HG02943 (cell line): ENCODE measurements around the gene ZNF366.

Experiments
- ATAC-seq: cut with Tn5 transposase; IDR thresholded peaks from one replicate; pipeline ENCODE4 v1.9.1; 2021; ENCODE audit warnings: mild to moderate bottlenecking, low read depth, moderate library complexity; ENCODE audit not compliant: unreplicated experiment

The ZNF366 gene

GRCh38 chr5:72470826-72471225, 36.4 kb downstream of the ZNF366 start:
- ATAC-seq = no peak

DNA sequence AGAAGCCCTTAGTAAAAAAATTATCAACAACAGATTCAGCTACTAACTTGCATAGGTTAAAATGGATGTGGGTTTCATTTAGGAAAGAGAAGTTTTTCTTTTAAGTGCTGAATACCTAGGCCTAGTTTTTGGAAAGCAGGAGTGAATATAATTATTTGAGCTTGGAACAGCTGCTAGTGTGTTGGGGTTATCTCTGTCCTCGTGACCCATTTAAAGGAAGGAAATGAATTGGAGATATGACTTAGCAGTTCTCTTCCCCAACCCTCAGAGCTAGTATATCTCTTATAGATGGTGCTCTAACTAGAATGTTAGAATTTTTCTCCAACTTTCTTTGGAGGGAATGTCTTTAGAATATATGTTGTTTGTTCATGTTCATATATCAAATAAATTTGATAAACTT, 38.6 kb downstream of the ZNF366 start:
- no peak for ATAC-seq

- ATAC-seq = no peak
Observed at GRCh38 chr5:72468024-72468423, 39.2 kb downstream of the ZNF366 start.

DNA sequence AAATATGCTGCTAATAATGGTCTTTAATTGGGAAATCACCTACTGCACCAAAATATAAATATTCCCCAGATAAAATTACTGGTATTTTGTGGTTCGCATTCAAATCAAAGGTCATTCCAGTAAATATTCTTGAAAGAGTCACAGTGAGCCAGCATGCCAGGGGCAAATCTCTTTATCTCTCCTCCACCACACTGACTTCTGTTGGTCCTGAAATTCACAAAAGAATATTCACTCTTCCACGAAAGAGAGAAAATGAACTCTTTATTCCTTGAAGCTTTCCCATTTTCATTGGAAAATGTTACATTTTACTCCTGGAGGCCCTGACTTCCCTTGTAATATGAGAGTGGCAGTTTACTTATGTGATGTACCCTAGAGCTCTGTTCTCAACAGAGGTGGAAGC, 39.7 kb downstream of the ZNF366 start:
- ATAC-seq = no peak

- ATAC-seq = peak; percentile 74
Observed at GRCh38 chr5:72465601-72466563, 41.3 kb downstream of the ZNF366 start.

- peak; percentile 30 for ATAC-seq
Observed at GRCh38 chr5:72465066-72465465, 42.1 kb downstream of the ZNF366 start.

GRCh38 chr5:72464071-72464470, 43.1 kb downstream of the ZNF366 start:
- no peak for ATAC-seq

DNA sequence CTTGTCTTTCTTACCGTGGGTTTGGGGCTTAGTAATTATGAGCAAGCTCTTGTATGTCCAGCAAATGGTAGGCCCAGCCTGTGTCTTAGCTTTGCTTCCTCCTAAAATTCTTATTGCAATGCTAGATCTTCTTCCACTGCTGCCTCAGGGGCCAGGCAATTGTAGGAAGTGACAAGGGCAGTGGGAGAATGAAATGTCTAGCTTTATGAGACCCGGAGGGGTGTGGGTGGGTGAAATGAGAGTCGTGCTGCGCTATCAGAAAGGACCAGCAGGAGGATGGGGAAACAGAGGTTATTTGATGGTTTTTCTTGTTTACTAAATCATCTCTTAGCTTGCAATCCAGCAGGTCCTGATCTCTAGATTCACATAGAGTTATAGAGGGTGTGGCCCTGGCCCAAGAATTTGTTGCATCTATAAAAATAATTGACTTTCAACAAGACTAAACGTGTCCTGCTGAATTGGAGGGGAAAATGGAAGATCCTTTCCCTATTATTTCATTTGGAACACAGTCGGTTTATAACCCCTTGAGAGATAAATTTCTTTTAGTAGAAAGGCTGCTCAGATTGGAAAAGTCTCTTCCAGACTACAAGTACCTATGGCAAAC, 43.7 kb downstream of the ZNF366 start:
- no peak for ATAC-seq

- ATAC-seq = no peak
Observed at GRCh38 chr5:72460413-72460812, 46.8 kb downstream of the ZNF366 start.

DNA sequence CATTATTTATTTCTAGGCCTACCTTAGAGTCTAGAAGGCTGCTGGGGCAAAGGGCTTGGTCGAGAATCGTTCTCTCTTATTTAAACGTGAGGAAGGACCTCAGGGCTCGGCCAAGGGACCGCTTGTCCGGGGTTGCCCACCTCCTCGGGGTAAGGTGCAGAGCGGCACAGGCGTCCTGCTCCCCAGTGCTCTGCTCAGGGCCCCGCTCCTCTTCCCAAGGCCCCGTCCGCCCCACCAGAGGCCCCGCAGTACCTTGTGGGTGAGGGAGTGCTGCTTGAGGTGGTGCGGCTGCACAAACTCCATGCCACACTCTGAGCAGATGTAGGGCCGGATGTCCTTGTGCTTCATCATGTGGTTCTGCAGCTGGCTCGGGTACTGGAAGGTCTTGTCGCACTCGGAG, 47.3 kb downstream of the ZNF366 start:
- no peak for ATAC-seq

- ATAC-seq = no peak
Observed at GRCh38 chr5:72459089-72459661, 48.0 kb downstream of the ZNF366 start.

DNA sequence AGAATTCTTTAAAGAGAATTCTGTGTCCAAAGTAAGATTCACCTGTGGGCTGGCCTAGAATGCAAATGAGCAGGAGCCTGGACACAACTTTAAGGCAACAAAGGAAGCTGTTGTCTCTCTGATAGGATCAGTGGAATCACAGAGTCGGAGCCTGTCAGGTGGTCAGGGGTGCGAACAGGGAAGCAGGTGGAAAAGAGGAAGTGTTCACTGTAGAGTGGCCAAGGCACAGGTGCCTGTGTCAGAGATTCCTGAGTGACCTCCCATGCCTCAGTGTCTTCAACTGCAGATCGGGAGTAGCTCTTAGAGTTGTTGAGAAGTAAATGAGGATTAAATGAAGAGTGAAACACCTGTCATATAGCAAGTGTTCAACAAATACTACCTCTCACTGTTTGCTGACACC, 48.8 kb downstream of the ZNF366 start:
- no peak for ATAC-seq

- no peak for ATAC-seq
Observed at GRCh38 chr5:72457491-72457890, 49.7 kb downstream of the ZNF366 start.

DNA sequence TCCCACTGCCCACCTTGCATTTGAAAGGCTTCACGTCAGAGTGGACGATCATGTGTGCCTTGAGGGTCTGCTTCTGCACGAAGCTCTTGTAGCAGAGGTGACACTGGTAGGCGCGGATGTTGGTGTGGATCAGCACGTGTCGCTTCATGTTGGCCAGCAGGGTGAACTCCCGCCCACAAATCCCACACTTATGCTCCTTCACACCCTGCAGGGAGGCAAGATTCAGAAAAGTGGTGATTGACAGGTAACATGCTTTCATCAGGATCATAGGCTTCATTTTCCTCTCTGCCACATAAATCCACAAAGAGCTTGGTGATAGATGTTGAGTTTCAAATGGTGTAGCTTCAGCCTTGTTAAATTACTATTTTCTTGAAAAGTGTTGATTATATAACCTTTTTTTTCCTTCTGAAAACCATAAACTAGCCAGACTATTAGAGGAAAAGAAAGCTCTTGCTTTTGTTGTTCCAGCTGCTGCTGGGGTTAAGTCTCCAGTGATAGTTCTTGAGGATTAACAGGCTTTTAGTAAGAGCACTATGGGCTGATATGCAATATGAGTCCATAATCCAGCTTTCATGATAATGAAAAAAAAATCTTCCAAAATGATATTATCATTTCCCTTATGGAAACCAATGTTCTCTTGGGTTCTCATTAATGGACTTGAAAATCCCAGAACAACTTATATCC, 50.7 kb downstream of the ZNF366 start:
- ATAC-seq = no peak

GRCh38 chr5:72455476-72455875, 51.7 kb downstream of the ZNF366 start:
- ATAC-seq = no peak

DNA sequence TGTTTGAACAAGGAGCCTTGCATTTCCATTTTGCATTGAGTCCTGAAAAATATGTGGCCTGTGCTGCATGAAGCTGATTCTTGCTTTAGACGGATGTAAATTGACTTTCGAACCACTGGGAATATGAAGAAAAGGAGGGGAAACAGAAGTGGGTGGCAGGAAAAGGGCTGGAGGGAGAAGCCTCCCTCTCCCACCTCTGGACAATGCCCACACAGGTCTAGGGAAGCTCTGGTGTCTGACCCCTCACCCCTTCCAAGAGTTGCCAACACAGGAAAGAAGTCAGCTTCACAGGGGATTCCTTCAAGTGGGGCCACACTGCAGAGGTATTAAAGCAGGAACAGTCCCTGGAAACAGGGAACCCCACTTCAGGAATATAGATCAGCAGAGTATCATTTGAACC, 52.2 kb downstream of the ZNF366 start:
- no peak for ATAC-seq

GRCh38 chr5:72453246-72453775, 53.9 kb downstream of the ZNF366 start:
- no peak for ATAC-seq

DNA sequence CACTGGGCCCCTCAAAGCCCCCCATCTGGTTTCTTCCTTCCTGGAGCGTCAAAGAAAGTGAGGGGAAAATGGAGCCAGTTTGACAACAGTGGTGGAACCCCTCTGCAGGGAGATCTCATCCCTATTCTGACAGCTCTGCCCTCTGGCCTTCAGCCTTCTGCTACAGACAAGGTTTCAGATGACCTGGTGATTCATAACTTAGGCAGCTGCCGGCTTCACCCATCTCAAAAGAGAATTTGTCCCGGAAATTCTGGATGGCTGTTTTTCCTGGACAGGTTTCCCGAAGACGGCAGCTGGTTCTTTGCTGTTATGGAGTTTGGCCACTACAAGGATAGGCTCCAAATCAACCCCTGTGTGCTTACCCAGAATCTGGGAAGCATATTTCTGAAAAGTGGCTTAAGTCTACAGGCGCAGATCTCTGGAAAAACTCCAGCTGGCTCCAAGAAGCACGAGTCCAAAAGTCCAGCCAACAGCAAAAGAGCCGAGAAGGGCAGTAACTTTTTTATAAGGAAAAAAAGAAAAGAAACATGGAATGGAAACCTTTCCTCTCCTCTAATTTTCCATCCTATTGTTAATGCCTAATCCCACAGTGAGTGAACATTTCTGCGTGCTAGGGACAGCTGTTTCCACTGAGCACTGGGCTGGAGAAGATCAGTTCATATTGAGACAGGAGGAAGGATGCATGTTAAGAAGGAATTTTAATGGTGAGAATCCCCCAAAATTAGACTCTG, 54.5 kb downstream of the ZNF366 start:
- ATAC-seq = no peak

- ATAC-seq = peak; percentile 75
Observed at GRCh38 chr5:72451741-72452505, 55.3 kb downstream of the ZNF366 start.
